ENCODE results near the gene TRAF3IP3. TPM values are rescaled to one million over a fixed set of nuclear protein-coding genes. Genes with fewer than 3 reads are reported as not detected.
A peak's percentile ranks its signal among the peaks of the same experiment; 100 is the strongest.

The TRAF3IP3 gene
- total RNA-seq, 1 donor from 2014 or later = under 0.01 TPM

DNA sequence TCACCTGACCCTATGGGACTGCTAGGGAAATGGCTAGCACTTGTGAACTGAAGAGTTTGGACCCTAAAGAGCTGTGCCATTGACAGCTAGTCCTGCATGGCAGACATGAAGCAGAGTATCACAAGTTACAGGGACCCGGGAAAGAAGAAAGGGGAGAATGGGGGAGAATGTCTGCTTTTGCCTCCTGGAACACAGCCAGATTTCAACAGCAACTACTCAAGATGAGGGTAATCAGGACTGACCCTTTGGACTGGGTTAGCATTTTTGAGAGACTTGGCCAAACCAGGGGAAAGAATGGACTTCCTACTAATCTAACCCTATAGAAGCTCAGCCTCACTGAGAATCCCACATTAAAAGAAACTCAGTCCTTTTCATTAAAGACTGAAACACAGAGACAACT is 63.2 kb downstream of the TRAF3IP3 start:
- DNase-seq (ENCODE audit: low spot score in 2 of 2) = no peak
- no peak for FAIRE-seq

DNA sequence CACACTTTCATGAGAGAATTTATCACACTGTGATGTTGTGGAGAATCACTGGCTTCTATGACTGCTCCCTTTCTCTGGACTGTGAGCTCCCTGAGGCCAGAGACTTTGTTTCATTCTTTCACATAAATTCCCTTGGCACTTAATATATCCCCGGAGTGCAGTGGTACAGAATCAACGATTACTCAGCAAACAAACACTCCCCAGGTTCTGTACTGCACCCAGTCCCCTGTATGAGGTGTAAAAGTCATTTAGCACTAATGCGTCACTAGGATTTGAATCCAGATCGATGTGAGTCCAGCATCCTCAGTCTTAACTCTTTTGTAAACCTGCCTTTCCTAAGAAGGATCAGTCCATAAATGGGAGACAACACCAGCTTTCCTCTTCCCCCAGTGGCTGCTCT is 65.1 kb downstream of the TRAF3IP3 start:
- no peak for FAIRE-seq
- no peak for DNase-seq (ENCODE audit: low spot score in 2 of 2)

DNA sequence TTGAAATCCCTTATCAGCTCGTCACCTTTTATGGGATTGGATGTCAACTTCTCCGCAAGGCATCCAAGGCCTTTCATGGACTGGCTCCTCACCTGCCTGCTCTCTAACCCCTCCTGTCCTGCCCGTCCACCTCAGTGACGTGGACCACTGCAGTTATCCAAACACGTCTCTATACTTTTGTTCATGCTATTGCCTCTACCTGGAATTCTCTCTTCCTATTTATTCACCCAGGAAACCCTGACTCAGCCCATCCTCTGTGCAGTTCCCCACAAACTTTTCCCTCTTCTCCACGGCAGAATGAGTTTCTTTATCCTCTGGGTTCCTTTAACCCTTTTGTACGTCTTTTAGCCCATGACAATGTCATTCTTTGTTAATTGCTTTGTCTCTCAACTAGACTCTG is 66.9 kb downstream of the TRAF3IP3 start:
- FAIRE-seq = no peak
- DNase-seq (ENCODE audit: low spot score in 2 of 2) = no peak

DNA sequence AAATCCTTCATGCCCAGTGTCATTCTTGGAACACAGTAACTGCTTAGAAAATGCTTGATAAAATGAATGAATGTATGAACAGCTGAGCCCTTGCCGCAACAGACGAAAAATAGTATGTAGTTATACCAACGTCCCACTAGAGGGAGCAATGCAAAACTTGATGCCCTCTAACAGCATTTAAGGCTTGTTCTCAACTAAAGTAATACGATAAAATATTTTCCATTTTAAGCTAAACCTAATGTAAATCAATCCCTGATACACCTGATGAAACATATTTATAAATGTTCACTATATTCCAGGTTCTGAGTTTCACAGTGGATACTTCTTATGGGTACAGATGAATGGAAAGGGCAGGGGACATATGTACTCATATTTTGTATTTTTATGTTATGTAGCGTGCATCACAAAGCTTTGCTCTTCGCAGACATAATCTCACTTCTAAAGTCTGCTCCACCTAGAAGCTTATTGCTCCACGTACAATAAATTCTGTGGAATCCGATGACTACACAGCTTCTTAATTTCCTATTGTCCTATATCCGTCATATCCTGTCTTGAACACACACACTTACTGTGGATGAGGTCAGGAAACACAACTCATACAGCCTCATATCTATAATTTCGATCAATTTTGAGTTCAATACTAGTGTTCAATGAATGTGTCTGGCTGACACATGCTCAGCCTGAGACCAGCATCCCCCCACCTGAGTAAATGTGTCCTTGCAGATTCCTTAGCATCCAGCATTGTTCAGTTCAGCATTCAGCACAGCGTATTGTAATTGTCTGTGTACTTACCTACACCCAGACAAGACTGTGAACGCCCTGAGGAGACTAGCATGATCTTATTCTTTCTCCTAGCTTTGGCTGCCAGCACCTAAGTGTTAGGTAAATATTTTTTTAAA is 67.5 kb downstream of the TRAF3IP3 start:
- DNase-seq (ENCODE audit: low spot score in 2 of 2) = peak in 1 of 2 donors; percentile 29
- FAIRE-seq = no peak

DNA sequence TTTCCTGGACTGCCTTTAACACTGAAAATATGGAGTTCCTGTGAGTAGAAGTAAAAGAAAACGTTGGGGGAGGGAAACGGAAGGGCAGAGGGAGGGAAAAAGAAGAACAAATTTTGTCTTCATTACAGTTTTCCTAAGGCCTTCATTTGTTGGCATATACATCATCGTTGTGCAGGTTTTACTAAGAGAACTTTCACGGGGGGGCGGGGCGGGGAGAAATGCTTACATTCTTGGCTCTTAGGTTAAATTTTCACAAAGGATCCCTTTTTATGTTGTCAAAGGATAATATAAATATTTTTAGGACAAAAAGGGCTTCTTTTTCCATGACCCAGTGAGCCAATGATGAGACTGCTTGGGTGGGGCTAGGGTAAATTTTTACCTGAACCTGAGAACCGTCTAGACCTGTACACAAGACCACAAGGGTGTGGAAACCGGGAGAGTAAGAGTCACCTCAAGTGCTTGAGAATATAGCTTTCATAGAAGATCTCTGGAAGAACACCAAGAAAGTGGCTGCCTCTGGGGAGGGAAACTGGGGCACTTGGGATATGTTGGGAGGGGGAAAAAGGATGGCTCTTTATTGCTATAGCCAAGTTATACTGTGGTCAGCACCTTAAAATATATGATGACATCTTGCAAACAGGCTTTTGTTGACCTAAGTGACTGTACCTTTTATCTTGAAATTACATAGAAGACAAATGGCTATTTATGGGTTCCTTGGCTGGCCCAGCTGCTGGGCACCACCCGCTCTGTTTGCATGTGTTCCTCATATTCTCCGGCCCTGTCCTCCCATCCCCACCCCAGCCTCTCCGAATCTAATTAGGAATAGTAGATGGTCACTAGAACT is 70.0 kb downstream of the TRAF3IP3 start:
- DNase-seq (ENCODE audit: low spot score in 2 of 2) = no peak
- no peak for FAIRE-seq

DNA sequence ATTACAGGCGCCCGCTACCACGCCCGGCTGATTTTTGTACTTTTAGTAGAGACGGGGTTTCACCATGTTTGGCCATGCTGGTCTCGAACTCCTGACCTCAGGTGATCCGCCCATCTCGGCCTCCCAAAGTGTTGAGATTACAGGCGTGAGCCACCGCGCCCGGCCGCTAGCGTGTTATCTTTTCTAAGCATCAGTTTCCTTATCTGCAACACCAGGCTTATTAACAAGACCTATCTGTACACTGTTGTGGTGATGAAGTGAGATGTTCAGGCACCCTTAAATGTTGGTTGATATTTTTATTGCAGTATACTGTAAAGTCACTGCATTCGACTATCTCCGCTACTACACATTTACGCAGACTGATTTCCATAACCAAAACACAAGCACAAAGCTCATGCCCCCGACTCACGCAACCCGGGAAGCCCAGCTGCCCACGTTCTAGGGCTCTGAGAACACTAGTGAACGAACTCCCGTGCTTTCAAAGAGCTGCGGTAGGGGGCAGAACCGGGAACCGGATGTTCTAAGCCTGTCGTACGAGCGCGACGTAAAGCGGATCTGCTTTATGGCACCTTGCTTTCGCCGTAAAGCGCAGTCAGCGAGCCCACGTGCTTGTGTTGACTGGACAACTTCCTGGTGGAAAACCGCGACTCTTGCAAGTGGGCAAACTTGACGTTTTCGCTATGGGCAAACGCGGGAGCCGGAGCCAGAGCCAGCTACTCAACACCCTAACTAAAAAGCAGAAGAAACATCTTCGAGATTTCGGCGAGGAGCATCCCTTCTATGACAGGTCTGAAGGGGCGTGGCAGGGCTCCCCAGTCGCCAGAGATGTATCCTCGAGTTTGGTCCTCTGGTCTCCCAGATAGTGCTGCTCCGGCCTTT is 71.8 kb downstream of the TRAF3IP3 start, which contains the start of gene UTP25:
Gene UTP25, plus strand, starts transcription at position 589 of the 879 bp plus-strand sequence. Its CDS starts 92 bp downstream, at position 681.
- DNase-seq (ENCODE audit: low spot score in 2 of 2) (peak; percentile 67 to 82), FAIRE-seq (no peak)

DNA sequence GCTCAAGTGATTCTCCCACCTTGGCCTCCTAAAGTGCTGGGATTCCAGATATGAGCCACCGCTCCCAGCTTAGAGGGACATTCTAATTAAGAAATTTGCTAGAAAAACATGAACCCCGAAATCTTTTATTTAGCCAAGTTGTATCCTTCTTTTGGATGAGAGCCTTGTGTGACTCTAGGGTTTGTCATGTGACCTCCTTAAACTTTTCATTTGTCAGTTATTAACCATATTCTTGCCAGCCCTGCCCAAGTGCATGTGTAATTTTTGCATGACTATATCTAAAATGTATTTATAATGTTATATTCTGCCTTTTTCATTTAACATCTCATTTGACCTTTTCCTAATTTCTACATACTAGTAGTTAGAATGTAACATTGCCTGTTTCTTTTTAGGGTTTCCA is 73.9 kb downstream of the TRAF3IP3 start:
- DNase-seq (ENCODE audit: low spot score in 2 of 2) (no peak), FAIRE-seq (no peak)

DNA sequence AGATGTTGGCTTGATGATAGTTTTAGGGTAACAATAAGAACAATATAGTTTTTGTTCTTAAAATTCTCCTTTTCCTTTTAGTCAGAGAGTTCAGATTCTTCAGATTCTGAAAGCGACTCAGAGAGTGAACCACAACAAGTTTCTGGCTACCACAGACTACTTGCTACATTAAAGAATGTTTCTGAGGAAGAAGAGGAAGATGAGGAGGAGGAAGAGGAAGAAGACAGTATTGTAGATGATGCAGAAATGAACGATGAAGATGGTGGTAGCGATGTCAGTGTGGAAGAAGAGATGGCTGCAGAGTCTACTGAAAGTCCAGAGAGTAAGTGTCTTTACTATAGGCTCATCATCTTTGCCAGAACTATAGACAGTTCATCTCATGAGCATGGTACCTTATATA is 74.9 kb downstream of the TRAF3IP3 start:
- FAIRE-seq = no peak
- no peak for DNase-seq (ENCODE audit: low spot score in 2 of 2)

DNA sequence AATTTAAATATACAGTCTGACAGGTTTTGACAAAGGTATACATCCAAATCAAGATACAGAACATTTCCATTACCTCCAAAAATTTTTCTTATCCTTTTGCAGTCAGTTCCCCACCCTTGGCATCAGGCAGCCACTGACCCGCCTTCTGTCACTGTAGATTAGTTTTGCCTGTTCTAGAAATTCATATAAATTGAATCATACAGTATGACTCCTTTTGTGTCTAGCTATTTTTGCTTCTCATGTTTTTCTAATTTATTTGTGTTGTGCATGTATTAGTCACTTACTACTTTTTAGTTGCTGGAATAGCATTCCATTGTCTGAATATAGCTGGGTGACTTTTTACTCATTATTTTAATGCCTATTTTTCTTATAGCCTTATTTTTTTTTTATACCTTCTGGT is 75.8 kb downstream of the TRAF3IP3 start:
- FAIRE-seq (no peak), DNase-seq (ENCODE audit: low spot score in 2 of 2) (no peak)

Other genes starting within 250 kb of the TRAF3IP3 start
- 2.4 TPM for gene CAMK1G, start 172.3 kb upstream of the TRAF3IP3 start, total RNA-seq
- gene LAMB3, start 103.6 kb upstream of the TRAF3IP3 start, total RNA-seq = 0.82 TPM
- gene G0S2, start 80.6 kb upstream of the TRAF3IP3 start, total RNA-seq = 1.6 TPM
- gene HSD11B1, start 51.2 kb upstream of the TRAF3IP3 start, total RNA-seq = not detected
- 3.3 TPM for gene C1orf74, start 28.5 kb downstream of the TRAF3IP3 start, total RNA-seq
- gene IRF6, start 50.1 kb downstream of the TRAF3IP3 start, total RNA-seq = 0.41 TPM
- gene UTP25, start 71.9 kb downstream of the TRAF3IP3 start, total RNA-seq = 10.6 TPM
- gene SYT14, start 182.2 kb downstream of the TRAF3IP3 start, total RNA-seq = 51.4 TPM

All from frontal cortex (tissue), 4 donors.